Activated T-helper 1 cell treated with anti-CD3 and anti-CD28 coated beads, Interleukin-2, amount 50 U/mL, for 16 hours (primary cell): ENCODE results near the gene FARP2.

Experiments
- DNase-seq, 2 donors: peaks; one replicate each; pipeline ENCODE4 v3.0.0-alpha.2; 2020; ENCODE audit warnings: low read depth in 1 of 2, low spot score in 1 of 2

The FARP2 gene

GRCh38 chr2:241482126-241482955 is 126.3 kb downstream of the FARP2 start:
- DNase-seq = no peak

DNA sequence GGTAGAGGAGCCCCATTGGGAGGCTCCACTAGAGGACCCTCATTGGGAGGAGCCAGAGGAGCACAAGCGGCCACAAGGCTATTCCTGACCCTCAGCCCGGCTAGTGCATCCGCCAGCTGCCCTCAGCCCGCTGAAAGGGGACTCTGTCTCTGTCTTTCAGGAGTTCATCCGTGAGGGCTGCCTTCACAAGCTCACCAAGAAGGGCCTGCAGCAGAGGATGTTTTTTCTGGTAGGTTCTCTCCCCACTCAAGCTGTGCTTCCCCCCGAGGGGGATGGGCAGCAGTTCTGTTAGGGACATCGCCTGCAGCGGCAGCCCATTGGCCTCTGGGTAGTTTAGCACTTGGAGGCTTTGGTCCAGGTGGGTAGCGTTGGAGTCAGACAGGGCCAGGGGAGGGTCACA is 127.2 kb downstream of the FARP2 start:
- DNase-seq = no peak

DNA sequence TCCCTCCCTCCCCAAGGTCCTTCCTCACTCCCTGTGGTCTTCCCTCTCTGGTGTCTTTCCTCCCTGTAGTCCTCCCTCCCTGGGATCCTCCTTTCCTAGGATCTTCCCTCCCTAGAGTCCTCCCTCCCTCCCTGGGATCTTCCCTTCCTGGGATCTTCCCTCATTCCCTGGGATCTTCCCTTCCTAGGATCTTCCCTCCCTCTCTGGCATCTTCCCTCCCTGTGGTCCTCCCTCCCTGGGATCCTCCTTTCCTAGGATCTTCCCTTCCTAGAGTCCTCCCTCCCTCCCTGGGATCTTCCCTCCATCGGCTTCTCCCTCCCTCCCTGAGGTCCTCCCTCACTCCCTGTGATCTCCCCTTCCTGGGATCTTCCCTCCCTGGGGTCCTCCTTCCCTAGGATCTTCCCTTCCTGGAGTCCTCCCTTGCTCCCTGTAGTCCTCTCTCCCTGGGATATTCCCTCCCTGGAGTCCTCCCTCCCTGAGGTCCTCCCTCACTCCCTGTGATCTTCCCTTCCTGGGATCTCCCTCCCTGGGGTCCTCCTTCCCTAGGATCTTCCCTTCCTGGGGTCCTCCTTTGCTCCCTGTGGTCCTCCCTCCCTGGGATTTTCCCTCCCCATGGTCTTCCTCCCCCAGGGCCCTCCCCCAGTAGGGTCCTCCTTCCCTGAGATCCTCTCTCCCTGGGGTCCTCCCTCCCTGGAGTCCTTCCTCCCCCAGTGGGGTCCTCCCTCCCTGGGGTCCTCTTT is 129.3 kb downstream of the FARP2 start:
- no peak for DNase-seq

DNA sequence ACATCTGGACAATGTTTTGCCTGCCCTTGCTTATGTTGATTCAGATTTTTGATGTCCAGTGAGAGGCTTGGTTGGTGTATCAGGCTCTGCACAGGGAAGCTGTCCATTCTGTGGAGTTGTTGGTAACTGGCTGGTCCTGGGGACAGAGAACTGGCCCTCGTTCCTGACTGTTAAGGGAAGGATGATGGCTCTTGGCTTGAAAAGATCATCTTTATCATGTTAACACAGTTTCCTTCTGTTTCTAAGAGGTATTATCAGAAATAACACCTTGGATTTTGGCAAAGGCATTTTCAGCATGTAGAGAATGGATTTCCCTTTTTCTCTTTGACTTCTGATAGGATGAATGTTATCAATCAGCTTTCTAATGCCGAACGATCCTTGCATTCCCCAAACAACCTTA is 133.0 kb downstream of the FARP2 start:
- no peak for DNase-seq

DNA sequence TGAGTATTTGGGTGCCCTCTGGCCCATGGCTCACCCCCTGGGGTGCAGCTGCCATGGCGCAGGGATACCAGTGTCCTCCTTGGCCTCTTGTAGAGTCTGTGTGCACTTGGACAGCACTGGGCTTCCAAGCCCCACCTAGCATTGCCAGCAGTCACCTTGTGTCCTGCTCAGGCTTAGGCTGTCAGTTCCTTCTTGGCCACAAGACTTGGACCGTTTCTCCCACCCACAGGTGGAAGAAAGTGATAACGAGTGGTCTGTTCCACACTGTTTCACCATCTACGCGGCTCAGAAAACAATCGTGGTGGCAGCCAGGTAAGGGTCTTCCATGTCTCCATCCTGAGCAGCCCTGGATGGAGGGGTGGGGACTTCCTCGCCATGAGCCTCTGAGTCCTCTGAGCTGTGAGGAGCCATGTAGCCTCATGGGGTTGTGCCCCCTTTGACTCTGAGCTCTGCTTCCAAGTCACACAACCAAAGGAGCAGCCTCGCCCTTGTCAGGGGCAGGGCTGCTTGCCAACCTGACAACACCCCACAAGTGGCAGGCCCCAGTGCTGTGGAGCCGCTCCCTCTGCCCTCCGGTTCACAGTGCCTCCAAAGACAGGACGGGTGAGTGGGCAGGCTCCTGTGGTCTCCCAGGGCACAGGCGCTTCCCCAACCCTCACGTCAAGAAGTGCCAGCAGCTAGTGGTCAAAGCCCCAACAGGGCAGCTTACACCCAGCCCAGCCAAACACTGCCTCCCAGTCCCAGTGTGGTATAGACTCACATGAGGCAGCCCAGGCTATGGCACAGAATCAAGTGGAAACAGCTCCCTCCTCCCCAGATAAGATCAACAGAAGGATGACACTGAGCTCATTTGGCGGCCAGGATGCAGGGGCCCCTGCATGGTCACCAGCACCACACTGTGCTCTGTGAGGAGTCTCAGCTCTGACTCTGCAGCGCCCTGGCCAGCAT is 133.9 kb downstream of the FARP2 start:
- DNase-seq = no peak

DNA sequence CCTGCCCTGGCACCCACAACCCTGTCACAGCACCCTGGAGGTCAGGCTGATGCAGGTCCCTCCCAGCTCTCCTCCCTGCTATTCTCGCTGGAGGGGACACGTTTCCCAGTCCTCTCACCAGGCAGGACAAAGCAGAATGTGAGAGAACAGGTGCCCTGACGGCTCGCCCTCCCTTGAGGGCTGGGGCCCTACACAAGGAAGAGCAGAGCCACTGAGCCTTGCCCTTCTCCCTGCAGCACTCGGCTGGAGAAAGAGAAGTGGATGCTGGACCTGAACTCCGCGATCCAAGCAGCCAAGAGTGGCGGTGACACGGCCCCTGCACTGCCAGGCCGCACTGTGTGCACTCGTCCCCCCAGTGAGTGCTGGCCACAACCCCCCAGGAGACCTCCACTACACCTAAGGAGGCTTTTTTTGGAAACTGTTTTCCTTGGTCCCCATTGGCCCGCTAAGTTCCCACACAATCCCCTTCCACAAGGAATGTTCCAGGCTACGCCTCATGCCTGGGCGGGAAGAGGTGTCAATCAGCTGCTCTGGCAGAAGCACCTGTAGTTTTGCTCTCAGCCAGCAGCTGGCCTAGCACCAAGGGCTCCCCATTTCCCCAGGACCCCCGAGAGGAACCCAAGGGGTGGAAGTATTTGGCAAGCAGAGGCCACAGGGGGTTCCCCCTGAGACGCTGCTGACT is 134.9 kb downstream of the FARP2 start:
- DNase-seq = no peak

DNA sequence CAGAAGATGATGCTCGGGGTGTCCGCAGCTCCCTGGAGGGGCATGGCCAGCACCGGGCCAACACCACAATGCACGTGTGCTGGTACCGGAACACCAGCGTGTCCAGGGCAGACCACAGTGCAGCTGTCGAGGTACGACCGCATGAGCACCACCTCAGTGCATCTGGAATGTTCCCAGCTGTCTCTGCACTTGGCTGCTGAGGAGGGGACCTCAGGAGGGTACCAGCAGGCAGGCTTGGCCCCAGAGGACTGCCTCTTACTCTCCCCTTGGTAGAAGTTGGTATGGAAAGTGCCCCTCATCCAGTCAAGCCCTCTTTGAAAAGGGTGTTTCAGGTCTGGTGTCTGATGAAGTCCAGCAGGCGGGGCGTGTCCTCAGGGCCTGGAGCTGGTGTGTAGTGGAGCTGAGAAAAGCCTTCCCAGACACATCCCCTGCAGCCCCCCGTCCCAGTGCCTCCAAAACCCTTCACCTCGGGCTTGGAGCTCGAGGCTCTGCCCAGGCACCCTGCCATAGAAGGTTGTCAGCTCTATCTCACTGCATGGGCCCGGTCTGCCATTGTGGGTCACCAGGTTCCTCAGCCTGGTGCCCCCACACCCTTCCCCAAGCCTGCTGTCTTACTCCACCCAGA is 135.6 kb downstream of the FARP2 start:
- no peak for DNase-seq

DNA sequence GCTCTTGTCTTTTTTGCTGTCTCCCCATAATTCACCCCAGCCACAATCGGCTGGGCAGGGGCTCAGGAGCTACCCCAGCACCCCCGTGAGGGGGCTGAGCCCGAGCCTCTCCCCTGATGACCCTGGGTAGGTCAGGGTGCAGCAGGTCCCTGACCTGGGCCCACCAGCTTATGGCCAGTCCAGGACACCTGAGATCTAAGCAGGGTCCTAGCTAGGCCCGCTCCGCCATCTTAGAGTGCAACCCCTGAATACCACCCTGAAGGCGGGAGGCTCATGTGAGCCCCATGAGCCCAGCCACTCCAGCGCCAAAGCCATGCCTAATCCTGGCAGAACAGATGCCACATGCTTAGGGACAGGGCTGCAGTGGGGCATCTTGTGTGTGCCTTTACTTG is 136.1 kb downstream of the FARP2 start:
- no peak for DNase-seq

DNA sequence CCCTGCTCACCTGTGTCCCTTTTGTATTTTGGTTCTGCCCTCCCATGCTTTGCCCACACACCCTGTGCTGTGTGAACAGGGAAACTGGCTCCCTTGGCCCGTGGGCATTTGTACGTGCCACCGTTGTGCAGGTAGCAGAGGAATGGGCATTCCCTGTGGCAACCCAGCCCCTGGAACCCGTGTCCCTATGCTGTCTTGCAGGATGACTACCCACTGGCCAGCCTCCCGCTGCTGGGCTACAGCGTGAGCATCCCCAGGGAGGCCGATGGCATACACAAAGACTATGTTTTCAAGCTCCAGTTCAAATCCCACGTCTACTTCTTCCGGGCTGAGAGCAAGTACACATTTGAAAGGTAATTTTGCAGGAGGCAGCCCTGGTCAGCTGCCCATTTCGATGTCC is 137.0 kb downstream of the FARP2 start:
- no peak for DNase-seq

DNA sequence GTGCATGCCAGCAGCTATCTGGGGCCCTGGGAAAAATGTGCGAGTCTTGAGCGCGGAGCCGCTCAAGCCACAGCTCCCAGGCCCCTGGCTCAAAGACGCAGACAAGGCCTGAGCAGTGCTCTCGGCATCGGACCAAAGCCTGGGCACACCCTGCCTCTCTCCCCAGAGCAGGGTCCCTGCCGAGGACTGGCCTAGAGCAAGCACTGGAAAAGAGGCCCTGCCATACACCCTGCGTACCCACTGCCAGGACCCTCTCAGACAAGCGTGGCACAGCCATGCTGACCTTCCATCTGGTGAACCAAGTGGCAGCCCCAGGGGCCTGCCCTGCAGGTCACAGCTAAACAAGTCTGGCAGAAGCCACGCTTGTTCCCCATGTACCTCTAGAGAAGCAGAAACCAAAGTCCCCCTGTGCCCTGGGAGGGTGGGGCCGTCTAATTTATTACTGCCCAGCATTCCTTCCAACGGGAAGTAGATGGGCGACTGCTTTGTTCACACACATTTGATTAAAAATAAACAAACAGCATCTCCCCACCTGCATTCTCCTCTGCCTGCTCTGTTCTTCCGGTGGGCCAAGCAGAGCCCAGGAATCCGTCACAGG is 138.3 kb downstream of the FARP2 start:
- no peak for DNase-seq

DNA sequence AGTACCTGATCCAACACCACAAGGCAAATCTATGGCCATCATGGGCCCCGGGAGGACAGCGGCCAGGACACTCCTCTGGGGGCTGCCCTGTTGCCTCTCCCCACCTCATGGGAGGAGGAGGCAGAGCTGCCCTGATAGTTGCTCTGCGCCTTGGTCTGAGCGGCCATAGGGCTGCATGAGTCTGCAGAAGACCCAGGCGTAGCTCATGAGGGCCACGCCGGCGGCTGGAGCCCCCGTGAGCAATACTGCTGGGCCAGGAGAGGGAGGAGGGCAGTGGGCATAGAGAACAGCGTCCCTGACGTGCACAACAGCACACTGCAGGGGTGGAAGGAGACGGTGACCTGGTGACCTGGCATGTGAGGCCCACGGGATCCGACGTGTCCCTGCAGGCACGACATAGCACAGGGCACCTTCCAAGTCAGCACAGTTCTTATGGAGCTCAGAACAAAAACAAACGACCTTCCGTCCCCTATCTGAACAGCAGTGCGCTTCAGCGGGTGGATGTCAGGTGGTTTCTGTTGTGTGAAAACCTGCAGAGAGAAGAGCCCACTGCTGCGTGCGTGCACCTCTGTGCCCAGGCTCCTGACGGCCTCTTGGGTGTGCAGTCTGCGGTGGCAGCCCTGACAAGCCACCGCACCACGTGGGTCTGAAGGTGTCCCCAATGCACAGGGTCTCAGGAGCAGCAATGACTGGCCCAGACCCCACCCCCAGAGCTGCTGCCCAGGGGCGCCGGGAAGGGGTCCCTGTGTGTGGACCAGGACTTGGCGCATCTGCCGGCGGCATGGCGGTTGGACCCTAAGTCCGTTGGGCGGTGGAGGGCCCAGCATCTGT is 139.3 kb downstream of the FARP2 start:
- DNase-seq = no peak

DNA sequence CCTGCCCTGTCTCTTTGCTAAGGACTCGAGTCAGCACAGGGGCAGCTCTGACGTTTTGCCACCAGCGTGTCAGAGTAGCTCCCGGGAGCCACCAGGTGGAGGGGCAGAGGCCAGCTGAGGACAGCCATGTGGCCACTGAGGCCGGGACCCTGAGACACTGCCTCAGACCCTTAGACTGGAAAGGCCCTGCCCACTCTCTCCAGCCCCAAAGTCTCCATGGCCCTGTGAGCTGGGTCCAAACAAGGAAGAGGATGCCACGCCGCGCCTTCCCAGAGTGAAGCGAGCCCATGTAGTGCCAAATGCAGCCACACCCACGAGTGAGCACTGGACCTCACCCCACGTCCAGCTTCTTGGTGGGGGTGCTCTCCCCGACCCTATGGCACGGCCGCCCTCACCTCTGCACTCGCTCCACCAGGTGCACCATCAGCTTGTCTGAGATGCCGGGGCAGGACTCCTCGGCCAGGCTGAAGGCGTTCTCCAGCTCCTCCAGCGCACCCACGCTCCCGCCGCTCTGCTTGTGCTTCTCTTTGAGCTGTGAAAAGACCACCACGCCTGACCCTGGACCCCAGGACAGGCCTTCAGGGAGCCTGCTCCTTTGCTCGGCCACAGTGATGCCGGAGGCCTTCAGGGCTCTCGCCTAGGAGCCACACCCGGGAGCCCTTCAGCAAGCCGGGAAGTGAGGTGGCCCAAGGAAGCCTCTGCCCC is 140.1 kb downstream of the FARP2 start:
- no peak for DNase-seq

DNA sequence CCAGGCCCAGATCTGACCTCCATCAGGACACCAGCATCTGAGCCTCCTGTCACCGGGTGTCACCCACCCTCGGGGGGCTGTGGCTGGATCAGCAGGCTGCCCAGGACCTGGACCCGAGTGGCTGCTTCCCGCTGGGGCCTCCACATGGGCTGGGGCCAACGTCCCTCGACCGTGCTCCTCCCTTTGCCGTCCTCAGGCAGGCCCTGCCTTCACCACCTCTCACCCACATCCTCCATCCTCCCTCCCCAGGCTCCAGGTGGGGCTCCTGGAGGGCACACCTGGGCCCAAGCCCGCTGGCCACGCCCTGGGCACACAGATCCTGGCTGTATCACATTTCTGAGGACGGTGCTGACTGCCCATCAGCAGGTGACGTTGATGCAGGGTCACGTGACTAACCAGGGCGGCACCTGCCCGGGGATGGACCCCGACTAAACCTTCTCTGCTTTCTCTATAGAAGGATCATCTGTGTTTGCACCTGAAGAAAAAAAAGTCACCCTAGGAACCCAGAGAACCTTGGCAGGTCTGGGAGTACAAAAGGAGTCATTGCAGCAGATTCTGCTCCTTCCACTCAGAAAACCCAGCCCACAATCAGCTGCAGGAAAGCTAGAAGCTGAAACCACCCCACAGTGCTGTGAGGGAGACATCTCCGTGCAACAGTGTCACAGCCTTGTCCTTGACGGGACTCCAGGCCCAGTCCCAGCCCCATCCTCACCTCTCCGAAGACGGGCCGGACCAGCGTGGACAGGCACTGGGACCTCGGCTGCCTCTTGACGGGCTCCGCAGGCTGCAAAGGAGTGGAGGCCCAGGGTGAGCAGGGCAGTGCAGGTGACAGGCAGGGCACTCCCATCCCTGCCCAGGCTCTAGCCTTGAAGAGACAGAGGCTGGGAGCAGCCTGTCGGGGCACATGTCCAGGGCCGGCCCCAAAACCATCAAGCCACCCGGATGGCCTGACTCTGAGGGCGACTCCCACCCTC is 141.1 kb downstream of the FARP2 start:
- no peak for DNase-seq

DNA sequence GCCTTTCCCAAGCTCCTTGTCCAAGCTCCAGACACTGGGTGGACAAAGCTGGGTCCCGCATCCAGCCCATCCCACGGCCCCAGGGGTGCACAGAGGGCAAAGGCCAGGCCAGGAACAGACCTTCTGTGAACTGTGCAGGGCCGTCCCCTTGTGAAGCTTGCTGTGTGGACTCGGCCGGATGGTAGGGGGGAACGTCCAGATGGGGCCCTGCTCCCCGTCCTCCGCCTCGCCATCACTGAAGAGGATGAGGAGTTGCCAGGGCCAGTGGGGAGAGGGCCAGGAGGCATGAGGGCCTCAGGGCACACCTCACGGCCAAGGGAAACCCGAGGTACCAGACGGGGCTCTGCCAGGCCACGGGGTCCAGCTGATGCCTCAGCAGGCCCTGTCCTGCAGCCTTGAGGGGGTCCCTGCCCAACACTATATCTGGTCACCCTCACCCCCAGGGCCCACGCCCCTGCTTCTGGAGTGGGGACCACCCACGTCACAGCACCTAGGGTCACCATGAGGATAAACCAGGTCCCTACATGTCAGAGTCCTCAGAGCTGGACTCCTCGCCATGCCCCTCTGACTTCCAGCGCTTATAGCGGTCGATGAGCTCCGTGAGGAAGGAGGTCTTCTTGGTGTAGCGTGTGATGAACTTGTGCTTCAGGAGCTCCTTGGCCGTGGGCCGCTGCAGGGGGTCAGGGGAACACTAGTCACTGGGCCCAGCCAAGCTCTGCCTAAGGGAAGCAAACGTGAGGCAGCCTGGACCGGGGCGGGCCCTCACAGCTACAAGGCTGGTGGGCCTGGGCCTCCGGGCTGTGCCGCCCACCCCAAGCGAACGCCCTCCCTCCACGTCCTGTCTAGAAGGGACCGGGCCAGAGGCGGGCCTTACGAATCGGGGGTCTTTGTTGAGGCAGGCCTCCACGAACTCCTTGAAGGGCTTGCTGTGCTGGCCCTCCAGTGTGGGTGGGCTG is 142.3 kb downstream of the FARP2 start:
- no peak for DNase-seq

GRCh38 chr2:241499146-241499965 is 143.3 kb downstream of the FARP2 start:
- DNase-seq = no peak
